ENCODE data around the gene ADAMTS5.

ADAMTS5 gene

DNA sequence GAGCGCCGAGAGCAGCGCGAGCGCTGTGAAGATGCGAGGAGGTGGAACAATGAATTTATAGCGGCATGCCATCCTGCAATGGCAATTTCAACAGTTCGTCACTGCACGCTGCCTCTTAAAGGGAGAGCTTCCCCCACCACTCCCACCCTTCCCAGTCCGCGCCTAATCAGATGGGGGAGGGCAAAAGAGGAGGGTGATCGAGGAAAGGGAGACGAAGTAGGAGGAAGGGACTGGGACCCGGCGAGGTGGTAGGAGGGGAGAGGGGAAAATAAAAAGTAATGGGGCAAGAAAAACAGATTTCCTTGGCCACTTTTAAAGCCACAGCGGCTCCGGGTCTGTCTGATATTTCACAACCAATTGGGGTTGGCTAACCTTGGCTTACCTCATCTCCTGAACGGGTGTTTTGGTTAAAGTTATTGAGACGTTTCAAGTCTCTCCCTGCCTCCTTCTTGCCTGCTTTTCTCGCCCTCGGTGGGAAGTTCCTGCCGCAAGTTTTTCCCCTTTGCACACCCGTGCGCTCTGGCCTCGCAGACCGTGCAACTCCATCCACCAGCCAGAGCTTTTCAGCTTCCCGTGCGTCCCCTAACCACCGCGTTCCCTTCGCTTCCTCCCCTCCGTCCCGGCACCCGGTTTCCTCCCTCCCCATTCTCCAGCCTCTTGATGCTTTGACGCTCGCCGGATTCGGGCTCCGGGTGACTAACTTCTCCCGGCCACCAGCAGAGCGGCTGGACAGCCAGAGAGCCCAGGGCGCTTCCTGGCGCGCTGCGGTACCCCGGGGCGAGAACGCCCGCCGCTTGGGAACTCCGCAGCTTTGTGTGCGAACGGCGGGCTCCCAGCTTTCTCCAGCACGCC, at the start of gene ADAMTS5:
TSS of gene ADAMTS5 (minus strand) at position 27 of the 852 bp plus-strand sequence. CDS start 697 bp downstream, outside the sequence.
- DNase-seq: no peak

DNA sequence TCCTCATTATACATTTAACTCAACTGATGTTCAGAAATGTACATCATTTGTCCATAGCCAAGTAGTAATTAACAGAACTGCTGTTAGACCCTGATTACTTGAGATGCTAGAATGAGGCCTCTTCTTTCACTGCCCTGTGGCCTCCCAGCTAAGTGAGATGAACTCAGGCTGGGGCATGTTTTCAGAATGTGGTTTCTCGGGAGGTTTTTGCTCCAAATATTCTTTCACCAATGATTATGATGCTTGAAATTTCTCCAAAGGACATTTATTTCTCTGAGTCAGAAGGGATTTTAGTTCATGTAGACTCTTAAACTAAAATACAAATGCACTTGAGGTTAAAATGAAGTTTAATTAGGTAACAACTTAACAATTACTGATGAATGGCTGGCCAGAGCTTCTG, 34.6 kb upstream of the ADAMTS5 start:
- no peak for DNase-seq

GRCh38 chr21:26983576-26983975, 16.7 kb upstream of the ADAMTS5 start:
- DNase-seq: no peak

GRCh38 chr21:26982767-26983166, 15.9 kb upstream of the ADAMTS5 start:
- no peak for DNase-seq

- no peak for DNase-seq
These were observed 10.9 kb upstream of the ADAMTS5 start for GRCh38 chr21:26977746-26978145.

- DNase-seq: no peak
These were observed 6.3 kb upstream of the ADAMTS5 start for GRCh38 chr21:26973226-26973625.

DNA sequence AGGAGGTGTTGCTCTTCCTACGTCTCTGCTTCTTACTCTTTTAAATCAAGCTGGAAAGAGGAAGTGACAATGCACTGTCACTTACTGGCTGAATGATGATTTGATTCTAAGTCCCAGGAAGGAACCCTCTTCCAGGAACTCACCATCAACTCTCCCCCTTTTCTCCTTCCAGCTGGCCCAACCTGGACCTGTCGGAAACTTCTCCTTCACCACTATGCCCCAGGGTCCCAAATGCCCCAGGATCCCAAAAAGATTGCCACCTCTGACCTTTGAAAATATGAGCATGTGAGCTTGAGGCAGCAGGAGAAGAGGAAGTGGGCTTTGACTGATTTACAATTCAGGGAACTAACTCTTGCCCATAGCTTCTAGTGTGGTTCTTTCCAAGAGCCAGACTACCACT, 5.3 kb upstream of the ADAMTS5 start:
- no peak for DNase-seq

GRCh38 chr21:26969971-26970725, 3.3 kb upstream of the ADAMTS5 start:
- no peak for DNase-seq

DNA sequence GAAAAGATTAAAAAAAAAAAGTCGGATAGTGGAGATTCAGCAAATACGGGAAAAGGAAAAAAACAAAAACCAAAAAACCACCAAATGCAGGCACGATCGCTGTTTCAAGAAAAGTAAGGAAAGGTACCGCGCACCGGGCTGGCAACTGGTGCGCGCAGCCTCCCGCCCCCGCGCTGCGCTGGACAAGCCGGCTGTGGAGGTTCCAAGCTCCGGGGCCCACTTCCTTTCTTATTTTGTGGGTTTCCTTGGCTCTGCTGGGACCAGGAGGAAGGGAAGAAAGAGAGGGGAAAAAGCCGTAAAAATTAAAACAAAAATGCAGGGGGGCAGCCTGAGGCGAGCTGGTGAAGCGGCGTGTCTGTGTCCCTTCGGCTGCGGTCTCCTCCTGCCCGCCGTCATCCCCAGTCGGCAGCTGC, 233 bp downstream of the ADAMTS5 start:
- no peak for DNase-seq

GRCh38 chr21:26965907-26966581, 844 bp downstream of the ADAMTS5 start:
- DNase-seq: no peak

- DNase-seq: no peak
These were observed 1.6 kb downstream of the ADAMTS5 start for GRCh38 chr21:26965040-26965906.

GRCh38 chr21:26964170-26964778, 2.6 kb downstream of the ADAMTS5 start:
- no peak for DNase-seq

DNA sequence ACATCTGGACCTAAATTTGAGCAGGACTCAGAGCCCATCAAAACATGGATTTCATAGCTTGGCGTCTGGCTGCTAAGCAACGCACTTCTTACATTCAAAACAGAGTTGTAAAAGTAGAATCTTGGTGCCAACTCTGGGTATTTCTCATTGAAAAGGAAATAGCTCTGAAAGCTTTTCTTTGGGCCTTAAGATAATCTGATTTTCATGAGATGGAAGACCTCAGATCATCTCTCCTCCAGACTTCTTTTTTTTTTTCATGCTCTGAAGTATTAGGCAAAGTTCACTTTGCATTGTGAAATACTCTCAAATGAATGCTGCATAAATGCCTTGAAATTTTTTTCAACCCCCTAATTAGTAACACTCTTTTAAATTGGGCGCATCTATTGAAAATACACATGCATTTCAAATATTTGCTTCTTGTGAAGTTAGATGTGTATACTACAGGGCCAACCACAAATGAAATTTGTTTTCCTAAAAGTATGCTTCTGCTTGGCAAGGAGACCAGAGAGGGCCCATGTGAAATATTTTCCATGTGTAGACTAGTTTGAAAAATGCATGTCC, 4.2 kb downstream of the ADAMTS5 start:
- no peak for DNase-seq

DNA sequence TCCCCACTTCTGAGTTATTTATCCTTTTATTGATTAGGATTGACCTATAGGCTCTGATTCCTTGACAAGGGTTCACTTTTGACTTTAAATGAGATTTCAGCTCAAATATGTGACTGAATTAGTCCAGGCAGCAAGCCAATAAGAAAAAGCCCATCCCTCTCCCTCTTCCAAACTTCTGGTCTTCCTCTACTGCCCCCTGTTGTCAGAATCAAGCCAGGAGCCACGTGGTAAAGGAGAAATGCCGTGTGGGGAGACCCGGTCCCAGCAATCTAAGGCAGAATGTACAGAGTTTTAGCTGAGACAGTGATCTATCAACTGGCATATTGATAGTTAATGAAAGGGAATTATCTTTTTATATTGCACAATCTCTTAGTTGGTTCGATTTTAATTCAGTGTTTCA, 5.2 kb downstream of the ADAMTS5 start:
- DNase-seq: no peak

- no peak for DNase-seq
These were observed 8.1 kb downstream of the ADAMTS5 start for GRCh38 chr21:26958788-26959187.

DNA sequence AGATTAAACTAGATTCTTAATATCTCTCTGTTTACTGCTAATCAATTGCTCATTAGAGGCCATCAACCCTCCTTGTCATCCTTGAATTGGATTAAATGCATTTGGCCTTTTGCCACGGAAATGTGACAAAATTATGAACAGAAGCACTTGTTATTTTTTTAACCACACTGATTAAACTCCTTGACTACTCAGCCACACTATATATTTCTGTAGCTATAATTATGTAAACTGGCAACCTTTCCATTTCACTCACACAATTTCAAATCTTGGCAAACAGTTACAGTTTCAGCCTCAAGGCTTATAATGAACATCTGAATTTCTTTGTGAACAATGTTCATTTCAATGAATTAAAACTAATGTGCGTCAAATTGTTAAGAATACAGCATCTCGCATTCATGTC, 10.1 kb downstream of the ADAMTS5 start:
- DNase-seq: no peak

GRCh38 chr21:26956216-26956615, 10.7 kb downstream of the ADAMTS5 start:
- DNase-seq: no peak

DNA sequence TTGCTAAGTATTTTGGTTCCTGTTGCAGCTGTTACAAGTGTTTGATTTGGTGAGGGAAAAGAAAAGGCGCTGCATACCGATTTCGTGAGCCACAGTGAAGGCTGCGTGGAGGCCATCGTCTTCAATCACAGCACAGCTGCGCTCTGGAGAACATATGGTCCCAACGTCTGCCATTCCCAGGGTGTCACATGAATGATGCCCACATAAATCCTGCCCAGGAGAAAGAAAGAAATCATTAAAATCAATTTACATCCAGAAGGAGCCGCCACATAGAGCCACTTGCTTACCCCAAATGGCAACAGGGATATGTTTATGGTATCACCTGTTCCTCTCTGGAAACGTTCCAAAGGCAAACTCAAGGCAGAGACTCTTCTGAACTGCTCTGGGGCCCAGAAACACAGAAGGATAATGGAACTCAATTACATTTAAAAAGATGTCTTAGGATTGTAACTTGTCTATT, 12.2 kb downstream of the ADAMTS5 start:
- no peak for DNase-seq

DNA sequence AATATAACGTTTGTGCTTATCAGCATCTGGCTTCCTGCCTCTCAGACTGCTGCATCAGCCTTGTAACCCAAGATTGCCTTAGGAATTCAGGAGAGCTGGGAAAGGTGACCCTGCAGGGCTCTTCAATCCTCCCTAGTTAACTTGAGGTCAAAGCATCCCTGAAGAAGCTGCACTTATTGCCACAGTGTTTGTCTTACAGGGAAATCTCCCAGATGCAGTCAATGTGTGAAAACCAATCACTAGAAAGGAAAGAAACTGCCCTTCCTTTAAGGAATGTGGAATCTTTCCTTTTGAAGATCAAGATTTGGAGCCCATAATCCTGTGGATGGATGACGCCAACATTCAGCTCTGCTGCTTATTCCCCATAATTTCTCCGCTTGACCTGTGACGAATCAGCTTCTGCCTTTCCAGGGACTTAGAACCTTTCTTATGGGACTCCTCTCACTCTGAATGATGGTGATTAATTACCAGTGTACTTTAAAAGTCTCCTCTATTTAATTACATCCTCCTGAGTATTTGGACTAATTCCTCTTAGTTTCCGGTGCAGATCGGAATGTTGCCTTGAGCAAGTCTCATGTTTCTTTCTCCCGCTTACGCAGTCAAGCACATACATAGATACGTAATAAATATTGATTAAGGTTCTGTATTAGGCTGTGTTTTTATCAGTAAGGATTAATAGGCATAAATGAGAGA, 14.4 kb downstream of the ADAMTS5 start:
- DNase-seq: no peak

GRCh38 chr21:26949830-26950229, 17.1 kb downstream of the ADAMTS5 start:
- DNase-seq: no peak

- no peak for DNase-seq
These were observed 18.7 kb downstream of the ADAMTS5 start for GRCh38 chr21:26948194-26948593.
